Mesenchymal stem cell (in vitro differentiated cells and primary cell): ENCODE results near the gene GABRG3.

ENCODE experiments used
- DNase-seq: peaks from one replicate; pipeline ENCODE4 v3.0.0-alpha.2; 2013
- H2AFZ ChIP-seq: one replicate; pipeline ENCODE4 v1.6.1; 2013; ENCODE audit warnings: low read depth, mild to moderate bottlenecking, control low read depth, inconsistent platforms, low read length, moderate library complexity
- H2AK5ac ChIP-seq: 2 replicates; pipeline ENCODE4 v1.6.1; 2013; ENCODE audit warnings: low read length, moderate library complexity, mild to moderate bottlenecking, inconsistent platforms; ENCODE audit not compliant: severe bottlenecking
- H2BK120ac ChIP-seq: one replicate; pipeline ENCODE4 v1.6.1; 2013; ENCODE audit warnings: low read depth, mild to moderate bottlenecking, inconsistent platforms, low read length, moderate library complexity
- H2BK12ac ChIP-seq, 2 experiments: one replicate each; pipeline ENCODE4 v1.6.1; 2013; ENCODE audit warnings: inconsistent platforms in 2 of 2, low read length in 2 of 2, mild to moderate bottlenecking in 2 of 2, moderate library complexity in 2 of 2, control low read depth in 1 of 2
- H2BK15ac ChIP-seq: one replicate; pipeline ENCODE4 v1.6.1; 2013; ENCODE audit warnings: mild to moderate bottlenecking, low read depth, inconsistent platforms; ENCODE audit not compliant: poor library complexity, severe bottlenecking
- H2BK5ac ChIP-seq: 2 replicates; pipeline ENCODE4 v1.6.1; 2013; ENCODE audit warnings: low read depth, mild to moderate bottlenecking, low read length, control low read depth, inconsistent platforms; ENCODE audit not compliant: poor library complexity, severe bottlenecking
- H3K14ac ChIP-seq, 2 experiments: one replicate each; pipeline ENCODE4 v1.6.1; 2013; ENCODE audit warnings: inconsistent platforms in 2 of 2, low read length in 2 of 2, control low read depth in 1 of 2, mild to moderate bottlenecking in 1 of 2, moderate library complexity in 1 of 2
- H3K18ac ChIP-seq, 2 experiments: one replicate each; pipeline ENCODE4 v1.6.1; 2013; ENCODE audit warnings: inconsistent platforms in 2 of 2, low read length in 2 of 2, control low read depth in 1 of 2, low read depth in 1 of 2, mild to moderate bottlenecking in 1 of 2
- H3K23ac ChIP-seq, 2 experiments: one replicate each; pipeline ENCODE4 v1.6.1; 2013; ENCODE audit warnings: inconsistent platforms in 2 of 2, low read length in 2 of 2, mild to moderate bottlenecking in 2 of 2, moderate library complexity in 2 of 2, control low read depth in 1 of 2
- H3K27ac ChIP-seq: 2 replicates; pipeline ENCODE4 v1.5.1; 2013; ENCODE audit warnings: mild to moderate bottlenecking, moderate library complexity, low read length, control low read depth, inconsistent platforms; ENCODE audit not compliant: poor library complexity, severe bottlenecking
- H3K27me3 ChIP-seq, 2 experiments: 2 replicates each; pipeline versions ENCODE4 v1.6.1 to v1.7.0; 2013; ENCODE audit warnings: low read length in 2 of 2, mild to moderate bottlenecking in 2 of 2, moderate library complexity in 2 of 2, control low read depth in 1 of 2, inconsistent platforms in 1 of 2; ENCODE audit not compliant: control insufficient read depth in 1 of 2, insufficient read depth in 1 of 2
- H3K36me3 ChIP-seq, 2 experiments: 2 replicates each; pipeline versions ENCODE4 v1.6.1 to v1.7.0; 2013; ENCODE audit warnings: low read length in 2 of 2, control low read depth in 1 of 2, inconsistent platforms in 1 of 2, low read depth in 1 of 2, mild to moderate bottlenecking in 1 of 2; ENCODE audit not compliant: insufficient read depth in 2 of 2, control insufficient read depth in 1 of 2
- H3K4ac ChIP-seq, 2 experiments: one replicate each; pipeline ENCODE4 v1.6.1; 2013; ENCODE audit warnings: inconsistent platforms in 2 of 2, low read length in 2 of 2, mild to moderate bottlenecking in 2 of 2, moderate library complexity in 2 of 2, control low read depth in 1 of 2, low read depth in 1 of 2
- H3K4me1 ChIP-seq: 2 replicates; pipeline ENCODE4 v1.6.1; 2013; ENCODE audit warnings: low read depth, low read length, control low read depth; ENCODE audit not compliant: control insufficient read depth, insufficient read depth
- H3K4me2 ChIP-seq: 2 replicates; pipeline ENCODE4 v1.6.1; 2013; ENCODE audit warnings: low read length, mild to moderate bottlenecking, inconsistent platforms; ENCODE audit not compliant: poor library complexity, severe bottlenecking
- H3K4me3 ChIP-seq, 2 experiments: 2 replicates each; pipeline versions ENCODE4 v1.5.1 to v1.7.0; 2013; ENCODE audit warnings: low read length in 2 of 2, mild to moderate bottlenecking in 2 of 2, control low read depth in 1 of 2, low read depth in 1 of 2; ENCODE audit not compliant: insufficient read depth in 1 of 2
- H3K79me1 ChIP-seq: replicated peaks from 2 replicates; pipeline ENCODE4 v1.6.1; 2013; ENCODE audit warnings: mild to moderate bottlenecking, control low read depth, low read length, inconsistent platforms; ENCODE audit not compliant: poor library complexity, severe bottlenecking
- H3K9ac ChIP-seq: 2 replicates; pipeline ENCODE4 v1.7.0; 2013; ENCODE audit warnings: mild to moderate bottlenecking, low read length, moderate library complexity
- H3K9me3 ChIP-seq: 2 replicates; pipeline ENCODE4 v1.7.0; 2013; ENCODE audit warnings: mild to moderate bottlenecking, low read length; ENCODE audit not compliant: control insufficient read depth
- H4K8ac ChIP-seq: one replicate; pipeline ENCODE4 v1.6.1; 2013; ENCODE audit warnings: inconsistent platforms, mild to moderate bottlenecking, low read length, moderate library complexity
- H4K91ac ChIP-seq: one replicate; pipeline ENCODE4 v1.6.1; 2013; ENCODE audit warnings: mild to moderate bottlenecking, low read length, inconsistent platforms
- WGBS: methylation state at CpG from one replicate; pipeline ENCODE4 v1.1.7; 2013; ENCODE audit warnings: mixed read lengths; 5-methylcytosine and 5-hydroxymethylcytosine counted together

GABRG3 gene

GRCh38 chr15:26945046-26945445 lies 25.9 kb upstream of the GABRG3 start:
- Histone ChIP-seq H3K27ac (no peak overlapping the region), H3K27me3 (no peaks in the 10 kb centered on the region), H2BK15ac (no peak overlapping the region), H3K4ac (no peak overlapping the region), H4K91ac (no peak overlapping the region), H3K4me1 (no peaks in the 10 kb centered on the region), H2AK5ac (no peak overlapping the region), H3K23ac (no peak overlapping the region), H2BK12ac (no peak overlapping the region), H3K4me2 (no peak overlapping the region), H2AFZ (no peak overlapping the region), H3K9me3 (no peaks in the 10 kb centered on the region), H4K8ac (no peak overlapping the region), H3K36me3 (no peaks in the 10 kb centered on the region), H3K9ac (no peak overlapping the region), H3K79me1 (no peaks in the 10 kb centered on the region), H2BK120ac (no peak overlapping the region), H3K14ac (no peak overlapping the region), H3K18ac (no peak overlapping the region), H2BK5ac (no peak overlapping the region), H3K4me3 (no peak overlapping the region)
- DNase-seq, result no peak
- WGBS, result 81% methylated on average over 13 of the region's 13 CpGs

GRCh38 chr15:26950001-26950400 lies 21.0 kb upstream of the GABRG3 start:
- Histone ChIP-seq H3K4me2 (no peak overlapping the region), H2BK12ac (no peak overlapping the region), H3K14ac (no peak overlapping the region), H2AFZ (no peak overlapping the region), H4K91ac (no peak overlapping the region), H2BK15ac (no peak overlapping the region), H3K27ac (no peak overlapping the region), H2BK120ac (no peak overlapping the region), H2AK5ac (no peak overlapping the region), H3K23ac (no peak overlapping the region), H4K8ac (no peak overlapping the region), H3K18ac (no peak overlapping the region), H3K36me3 (no peaks in the 10 kb centered on the region), H2BK5ac (no peak overlapping the region), H3K79me1 (no peaks in the 10 kb centered on the region), H3K27me3 (no peaks in the 10 kb centered on the region), H3K9ac (no peak overlapping the region), H3K4ac (no peak overlapping the region), H3K4me1 (no peaks in the 10 kb centered on the region), H3K4me3 (no peak overlapping the region), H3K9me3 (peaks cover 19% of the 10 kb centered on the region)
- no peak for DNase-seq
- WGBS, result 79% methylated on average over 1 of the region's 2 CpGs

- Histone ChIP-seq H4K8ac (no peak overlapping the region), H2BK5ac (no peak overlapping the region), H2AFZ (no peak overlapping the region), H3K27me3 (no peaks in the 10 kb centered on the region), H3K79me1 (no peaks in the 10 kb centered on the region), H3K4ac (no peak overlapping the region), H3K4me3 (no peak overlapping the region), H2BK15ac (no peak overlapping the region), H2AK5ac (no peak overlapping the region), H3K36me3 (no peaks in the 10 kb centered on the region), H3K18ac (no peak overlapping the region), H2BK12ac (no peak overlapping the region), H3K4me1 (no peaks in the 10 kb centered on the region), H3K9me3 (peaks cover 25% of the 10 kb centered on the region), H3K14ac (no peak overlapping the region), H4K91ac (no peak overlapping the region), H3K4me2 (no peak overlapping the region), H3K23ac (no peak overlapping the region), H2BK120ac (no peak overlapping the region), H3K9ac (no peak overlapping the region), H3K27ac (no peak overlapping the region)
- DNase-seq, result no peak
- WGBS, result no CpG with 5 or more reads among the region's 2 CpGs
These were observed 16.6 kb upstream of the GABRG3 start for GRCh38 chr15:26954403-26954802.

- H3K4ac ChIP-seq, result no peak overlapping the region
- peaks cover 11% of the 10 kb centered on the region for H3K4me1 ChIP-seq
- H2BK15ac ChIP-seq, result no peak overlapping the region
- no peak overlapping the region for H3K27ac ChIP-seq
- H3K4me3 ChIP-seq, result peak overlapping the region in 1 of 2 experiments; percentile 47
- no peak overlapping the region for H3K23ac ChIP-seq
- DNase-seq, result no peak
- no peak overlapping the region for H4K8ac ChIP-seq
- H3K9me3 ChIP-seq, result no peaks in the 10 kb centered on the region
- no peak overlapping the region for H2BK12ac ChIP-seq
- H3K9ac ChIP-seq, result no peak overlapping the region
- no peak overlapping the region for H3K18ac ChIP-seq
- H3K36me3 ChIP-seq, result no peaks in the 10 kb centered on the region
- H4K91ac ChIP-seq, result no peak overlapping the region
- H3K27me3 ChIP-seq, result peaks cover 28 to 40% of the 10 kb centered on the region in 2 experiments
- 3% methylated on average over 33 of the region's 48 CpGs for WGBS
- no peak overlapping the region for H2AFZ ChIP-seq
- H2BK120ac ChIP-seq, result no peak overlapping the region
- H3K14ac ChIP-seq, result no peak overlapping the region
- no peaks in the 10 kb centered on the region for H3K79me1 ChIP-seq
- H2BK5ac ChIP-seq, result no peak overlapping the region
- H3K4me2 ChIP-seq, result no peak overlapping the region
- H2AK5ac ChIP-seq, result no peak overlapping the region
These were observed 3.2 kb upstream of the GABRG3 start for GRCh38 chr15:26967719-26968269.
